HG03571 (cell line): ENCODE results near the gene GPR108.

Experiments used
- ATAC-seq: cut with Tn5 transposase; IDR thresholded peaks from one replicate; pipeline ENCODE4 v1.9.1; 2021; ENCODE audit not compliant: unreplicated experiment

The GPR108 gene

DNA sequence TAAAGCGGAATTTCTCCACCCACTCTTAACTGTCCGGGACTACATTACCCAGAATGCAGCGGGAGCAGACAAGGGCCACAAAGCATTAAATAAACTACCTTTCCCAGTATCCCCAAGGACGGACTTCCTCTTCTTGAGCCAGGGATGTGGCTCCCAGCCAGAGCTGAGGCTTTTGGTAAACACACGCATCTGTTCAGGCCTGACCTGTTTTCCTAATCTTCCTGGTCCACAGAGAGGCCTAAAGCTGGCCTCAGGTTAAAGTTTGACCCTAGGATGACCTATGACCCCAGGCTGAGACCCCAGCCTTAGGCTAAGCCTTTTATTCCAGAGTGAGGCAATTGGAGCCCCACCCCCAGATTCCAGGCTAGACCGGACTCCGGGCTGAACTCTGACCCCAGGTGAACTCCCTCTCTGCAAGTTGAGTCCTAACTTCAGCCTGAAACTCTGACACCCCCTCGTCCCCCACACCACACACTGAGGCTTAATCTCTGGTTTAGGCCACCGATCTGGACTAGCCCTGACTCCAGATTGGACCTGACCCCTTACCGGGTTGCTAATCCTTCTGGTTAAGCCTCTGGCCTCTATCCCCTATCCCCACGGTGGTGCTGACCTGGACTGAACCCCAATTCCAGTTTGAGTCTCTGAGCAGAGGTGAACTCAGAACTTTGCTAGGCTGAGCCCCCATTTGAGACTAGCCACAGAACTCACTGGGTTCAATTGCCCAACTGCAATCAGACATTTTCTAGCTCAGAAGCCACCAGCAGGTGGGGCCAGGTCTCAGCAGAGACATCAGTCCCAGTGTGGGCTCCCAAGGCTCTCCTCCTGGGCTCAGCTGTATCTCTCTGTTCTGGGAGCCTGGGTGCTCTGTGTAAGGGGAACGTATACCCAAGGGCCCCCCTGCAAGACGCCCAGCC lies 750 bp upstream of the GPR108 start:
- ATAC-seq = no peak

DNA sequence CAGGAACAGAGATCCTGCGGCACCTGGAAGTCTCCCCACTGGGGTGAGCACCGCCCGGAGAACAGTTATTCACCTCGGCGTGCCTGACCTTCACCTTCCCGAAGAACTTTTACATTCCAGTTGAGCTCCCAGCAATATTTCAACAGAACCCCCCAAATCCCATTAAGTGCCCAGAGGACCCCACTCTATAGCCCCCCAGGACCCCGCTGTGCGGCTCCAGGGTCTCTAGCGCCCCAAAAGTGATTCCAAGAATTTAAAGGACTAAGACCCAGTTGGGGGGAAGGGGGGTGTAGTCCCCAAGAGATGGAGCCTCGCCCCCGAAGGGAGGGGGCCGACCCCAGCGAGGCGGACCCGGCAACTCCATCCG lies 480 bp downstream of the GPR108 start:
- ATAC-seq = no peak

DNA sequence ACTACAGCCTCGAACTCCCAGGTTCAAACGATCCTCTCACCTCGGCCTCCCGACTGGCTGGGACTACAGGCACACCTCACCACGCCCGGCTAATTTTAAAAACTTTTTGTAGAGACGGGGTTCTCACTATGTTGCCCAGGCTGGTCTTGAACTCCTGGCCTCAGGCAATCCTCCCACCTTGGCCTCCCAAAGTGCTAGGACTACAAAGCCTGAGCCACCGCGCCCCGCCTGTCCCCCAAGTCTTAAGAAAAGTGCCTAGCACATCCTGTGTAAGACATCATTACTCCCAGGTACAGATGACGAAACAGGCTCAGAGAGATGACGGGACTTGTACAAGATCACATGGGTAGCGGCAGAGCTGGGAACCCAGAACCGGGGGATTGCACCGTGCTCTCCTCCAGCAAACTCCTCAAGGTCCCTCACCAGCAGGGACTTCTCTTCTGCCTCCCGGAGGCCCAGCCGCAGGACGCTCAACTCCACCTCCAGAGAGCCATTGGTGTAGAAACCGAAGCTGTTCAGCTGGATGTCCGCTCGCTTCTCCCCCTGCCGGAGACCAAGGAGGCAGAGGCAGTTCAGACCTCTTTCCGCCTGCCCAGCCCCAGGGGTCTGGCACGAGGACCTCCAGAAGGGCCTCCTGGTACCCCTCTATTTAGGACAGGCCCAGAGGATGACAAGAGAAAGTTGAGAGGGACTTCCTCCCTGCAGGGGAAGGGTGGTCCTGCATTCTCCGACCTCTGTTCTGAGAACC lies 1.0 kb downstream of the GPR108 start:
- ATAC-seq = no peak

DNA sequence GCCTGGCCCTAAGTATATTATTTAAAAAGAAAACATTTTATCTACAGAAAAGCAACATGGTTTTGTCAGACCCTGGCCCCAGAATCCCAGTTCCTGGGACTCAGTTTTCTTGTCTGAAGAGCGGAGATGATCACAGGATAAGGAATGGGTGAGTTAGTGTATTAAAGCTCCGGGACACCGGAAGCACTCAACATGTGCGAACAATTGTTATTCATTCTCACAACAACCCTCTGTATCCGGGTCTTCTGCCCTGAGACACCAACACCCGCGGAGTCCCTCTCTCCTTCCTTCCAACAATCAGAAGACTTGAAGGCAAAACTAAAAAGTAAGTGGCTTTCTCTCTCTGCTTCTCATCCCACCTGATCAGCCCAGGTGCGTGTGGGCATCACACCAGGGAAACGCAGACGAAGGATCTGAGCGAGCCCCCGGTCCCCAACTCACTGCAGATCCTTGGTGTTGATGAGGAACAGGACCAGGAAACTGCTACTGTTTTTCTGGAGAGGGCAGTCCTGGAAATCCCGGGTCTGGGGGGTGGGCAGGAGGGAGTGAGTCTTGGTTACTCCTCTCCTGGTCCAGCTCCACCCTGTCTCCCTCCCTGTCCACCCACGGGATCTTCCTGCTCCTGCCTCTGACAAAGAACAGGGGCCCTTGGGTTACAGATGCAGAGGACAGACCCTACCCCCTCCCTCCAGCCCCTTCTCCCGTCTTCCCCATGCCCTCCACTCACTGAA lies 2.0 kb downstream of the GPR108 start:
- ATAC-seq = no peak

DNA sequence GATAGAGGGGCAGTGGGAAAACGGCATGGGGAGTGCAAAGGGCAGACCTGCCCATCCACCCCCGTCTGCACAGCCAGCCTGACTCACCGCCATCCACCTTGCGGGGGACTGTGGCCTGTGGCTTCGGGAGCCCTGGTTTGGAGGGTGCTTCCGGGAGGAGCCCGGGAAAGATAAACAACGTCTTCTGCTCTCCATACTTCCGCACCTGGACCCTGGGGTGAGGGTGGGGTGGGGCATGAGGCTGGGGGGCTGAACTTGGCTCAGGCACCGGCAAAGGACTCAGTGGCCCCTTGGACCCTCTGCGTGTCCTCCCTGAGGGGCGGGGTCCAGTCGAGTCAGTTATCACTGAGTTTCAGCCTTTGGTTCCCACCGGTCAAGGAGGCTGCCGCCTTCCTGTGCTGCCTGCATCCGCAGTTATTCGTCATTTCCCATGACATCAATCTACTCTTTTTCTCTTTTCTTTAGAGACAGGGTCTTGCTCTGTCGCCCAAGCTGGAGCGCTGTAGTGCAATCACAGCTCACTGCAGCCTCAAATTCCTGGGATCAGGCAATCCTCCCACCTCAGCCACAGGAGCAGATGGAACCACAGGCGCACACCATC lies 3.2 kb downstream of the GPR108 start:
- no peak for ATAC-seq

DNA sequence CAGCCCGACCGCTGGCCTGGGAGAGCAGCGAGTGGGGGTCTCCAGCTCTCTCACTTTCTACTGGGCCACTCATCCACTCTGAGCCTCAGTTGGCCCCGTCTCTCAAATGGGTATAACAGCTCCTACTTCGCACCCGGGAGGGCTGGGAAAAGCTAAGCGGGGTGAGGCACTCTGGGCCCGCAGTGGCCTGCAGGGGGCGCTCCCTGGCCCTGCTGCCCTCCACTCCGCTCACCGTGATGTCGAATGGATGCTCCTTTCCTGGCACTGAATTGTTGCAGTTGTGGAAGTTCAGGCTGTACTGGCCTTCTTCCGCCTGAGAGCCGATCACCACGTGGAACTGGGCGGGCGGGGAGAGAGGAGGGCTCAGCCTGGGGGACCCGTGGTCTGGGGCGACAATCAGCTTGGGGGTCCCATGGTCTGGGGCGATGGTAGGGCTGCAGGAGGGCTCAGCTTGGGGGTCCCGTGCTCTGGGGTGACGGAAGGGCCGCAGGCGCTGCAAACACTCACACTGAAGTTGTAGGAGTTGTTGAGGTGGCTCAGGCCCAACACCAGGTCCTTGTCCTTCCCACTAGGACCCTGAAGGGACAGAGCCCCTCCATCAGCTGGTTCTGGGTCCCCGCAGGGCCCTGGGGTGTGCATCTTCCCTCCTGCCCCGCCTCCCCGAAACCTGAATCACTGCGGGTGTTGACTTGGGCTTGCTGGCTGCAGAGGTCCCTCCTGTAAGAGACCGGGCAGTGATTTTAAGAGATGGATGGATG lies 3.9 kb downstream of the GPR108 start:
- ATAC-seq = no peak

DNA sequence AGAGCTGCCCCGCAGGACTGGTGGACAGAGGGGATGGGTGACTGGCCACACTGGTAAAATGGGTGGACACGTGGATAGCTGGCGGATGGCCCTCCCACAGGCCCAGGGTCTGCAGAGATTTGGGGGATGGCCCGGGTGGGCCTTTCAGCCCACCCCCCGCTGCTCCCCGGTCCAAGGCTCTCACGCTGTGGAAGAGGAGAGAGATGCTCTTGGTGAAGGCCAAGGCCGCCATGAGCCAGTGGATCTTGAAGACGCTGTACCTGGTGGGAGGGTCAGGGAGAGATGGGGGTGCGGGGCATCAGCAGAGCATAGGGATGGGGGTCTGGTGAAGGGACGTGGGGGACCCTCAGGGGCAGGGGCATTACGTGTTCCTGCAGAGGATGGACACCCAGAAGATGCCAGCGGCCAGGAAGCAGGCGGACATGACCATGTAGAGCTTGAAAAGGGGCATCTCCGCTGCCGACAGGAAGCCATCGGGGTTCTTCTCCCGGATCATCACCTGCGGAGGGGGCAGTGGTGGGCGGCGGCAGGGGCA lies 4.5 kb downstream of the GPR108 start:
- no peak for ATAC-seq

DNA sequence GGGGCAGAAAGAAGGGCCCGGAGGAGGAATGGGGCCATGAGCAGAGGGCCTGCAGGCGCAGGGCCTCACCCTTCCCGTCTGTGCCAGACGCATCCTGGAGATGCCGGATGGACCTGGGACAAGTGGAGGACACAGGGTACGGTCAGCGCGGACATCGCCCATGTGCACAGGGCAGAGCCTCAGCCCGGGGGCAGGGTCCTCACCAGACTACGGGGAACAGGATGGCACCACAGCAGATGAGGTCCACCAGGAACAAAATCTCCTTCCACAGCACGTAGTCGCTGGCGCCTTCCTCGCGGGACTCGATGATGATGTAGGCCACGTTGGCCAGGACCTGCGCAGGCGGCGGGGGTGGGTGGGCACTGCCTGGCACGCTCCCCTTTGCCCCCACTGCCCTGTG lies 5.6 kb downstream of the GPR108 start:
- ATAC-seq = no peak

DNA sequence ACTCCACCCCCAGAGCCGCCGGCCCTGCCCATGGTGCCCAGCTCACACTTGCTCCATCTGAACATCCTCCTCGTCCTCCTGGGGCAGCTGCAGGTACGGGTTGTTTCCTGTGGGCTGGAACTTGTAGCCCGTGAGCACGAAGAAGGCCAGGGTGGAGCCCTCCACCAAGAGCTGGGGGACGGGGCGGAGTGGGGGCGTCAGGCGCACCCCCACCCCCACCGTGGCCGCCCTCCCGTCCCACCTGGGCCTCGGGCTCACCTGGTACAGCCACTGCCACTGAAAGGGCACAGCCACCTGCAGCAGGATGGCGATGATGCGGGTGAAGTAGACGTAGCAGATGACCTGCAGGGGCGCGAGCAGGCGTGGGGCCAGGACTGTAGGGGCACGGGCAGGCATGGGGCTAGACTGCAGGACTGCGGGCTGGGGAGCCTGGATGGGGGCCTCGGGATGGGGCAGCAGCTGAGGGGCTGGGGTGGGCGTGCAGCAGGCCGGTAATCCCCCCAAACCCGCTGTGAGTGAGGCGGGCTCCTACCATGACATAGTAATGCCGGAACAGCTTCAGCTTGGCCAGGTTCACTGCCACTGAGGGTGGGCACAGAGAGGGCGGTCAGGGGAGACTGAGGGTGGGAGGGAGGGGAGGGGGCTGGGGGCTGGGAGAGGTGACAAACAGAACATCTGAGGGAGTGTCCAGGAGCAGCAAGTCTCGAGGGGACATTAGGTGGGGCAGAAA lies 6.3 kb downstream of the GPR108 start:
- ATAC-seq = no peak

DNA sequence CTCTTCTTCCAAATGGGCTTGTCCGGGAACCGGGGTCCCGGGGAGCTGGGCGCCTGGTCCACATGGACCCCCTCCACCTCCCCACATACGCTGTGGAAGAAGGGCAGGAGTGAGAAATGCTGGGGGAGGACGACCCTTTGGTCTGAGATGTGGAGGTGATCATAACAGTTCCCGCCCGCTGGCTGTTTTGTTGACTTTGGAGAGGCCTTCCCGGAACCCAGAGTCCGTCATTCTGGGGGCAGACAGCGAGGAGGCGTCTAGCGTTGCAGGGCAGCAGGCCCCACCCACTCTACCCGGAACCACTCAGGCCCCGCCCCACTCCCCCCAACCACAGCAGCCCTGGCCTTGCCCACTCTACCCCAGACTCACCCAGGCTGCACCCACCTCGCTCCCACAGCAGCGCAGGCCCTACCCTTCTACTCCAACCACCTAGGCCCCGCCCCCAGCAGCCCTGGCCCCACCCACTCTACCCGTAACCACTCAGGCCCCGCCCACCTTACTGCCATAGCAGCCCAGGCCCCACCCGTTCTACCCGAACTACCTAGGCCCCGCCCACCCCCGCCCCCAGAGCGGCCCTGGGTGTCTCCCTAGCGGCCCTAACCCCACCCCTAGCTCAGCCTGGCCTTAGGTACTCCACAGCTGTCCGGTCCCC lies 7.1 kb downstream of the GPR108 start:
- no peak for ATAC-seq

DNA sequence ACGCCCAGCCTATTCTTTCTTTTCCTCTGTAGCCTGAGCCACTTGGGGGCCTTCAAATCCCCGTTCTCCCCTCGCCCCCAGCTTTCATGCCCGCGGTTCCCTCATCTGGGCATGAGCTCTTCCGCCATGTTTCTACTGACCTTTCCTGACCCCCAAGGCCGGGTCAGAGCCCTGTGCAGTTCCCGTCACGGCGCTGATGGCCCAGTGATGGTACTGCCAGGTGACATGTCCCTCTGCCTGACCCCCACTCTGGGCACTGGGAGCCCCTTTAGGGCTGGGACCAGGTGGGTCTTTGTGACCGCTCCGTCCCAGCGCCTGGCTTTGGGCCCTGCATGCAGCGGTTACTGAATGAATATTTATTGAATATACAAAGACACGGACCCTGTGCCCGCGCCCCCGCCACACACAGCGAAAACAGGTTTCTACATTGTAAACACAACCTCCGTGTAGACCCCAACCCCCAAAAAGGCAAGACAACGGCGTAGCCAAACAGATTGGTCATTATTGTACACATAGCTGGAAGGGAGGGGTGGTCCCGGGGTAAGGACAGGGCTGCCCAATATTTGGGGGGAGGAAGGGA lies 7.7 kb downstream of the GPR108 start:
- no peak for ATAC-seq

DNA sequence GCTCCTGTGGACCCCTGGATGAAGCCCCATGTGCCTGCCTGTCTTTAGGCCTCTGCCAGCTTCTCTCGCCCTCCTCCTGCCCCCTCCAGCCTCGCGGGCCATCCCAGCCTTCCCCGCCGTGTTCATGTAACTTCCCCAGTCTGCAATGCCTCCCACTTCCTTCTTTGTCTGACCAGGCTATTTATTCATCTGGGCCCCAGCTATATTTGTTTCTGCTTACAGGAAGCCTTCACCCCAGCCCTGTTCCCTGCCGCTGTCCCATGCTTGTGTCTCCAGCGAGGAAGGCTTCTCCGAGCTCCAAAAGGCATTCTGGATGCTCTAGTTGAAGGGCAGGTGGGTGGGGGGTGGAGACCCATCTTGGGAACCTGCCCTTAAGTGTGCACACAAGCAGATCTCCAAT lies 9.0 kb downstream of the GPR108 start:
- no peak for ATAC-seq

DNA sequence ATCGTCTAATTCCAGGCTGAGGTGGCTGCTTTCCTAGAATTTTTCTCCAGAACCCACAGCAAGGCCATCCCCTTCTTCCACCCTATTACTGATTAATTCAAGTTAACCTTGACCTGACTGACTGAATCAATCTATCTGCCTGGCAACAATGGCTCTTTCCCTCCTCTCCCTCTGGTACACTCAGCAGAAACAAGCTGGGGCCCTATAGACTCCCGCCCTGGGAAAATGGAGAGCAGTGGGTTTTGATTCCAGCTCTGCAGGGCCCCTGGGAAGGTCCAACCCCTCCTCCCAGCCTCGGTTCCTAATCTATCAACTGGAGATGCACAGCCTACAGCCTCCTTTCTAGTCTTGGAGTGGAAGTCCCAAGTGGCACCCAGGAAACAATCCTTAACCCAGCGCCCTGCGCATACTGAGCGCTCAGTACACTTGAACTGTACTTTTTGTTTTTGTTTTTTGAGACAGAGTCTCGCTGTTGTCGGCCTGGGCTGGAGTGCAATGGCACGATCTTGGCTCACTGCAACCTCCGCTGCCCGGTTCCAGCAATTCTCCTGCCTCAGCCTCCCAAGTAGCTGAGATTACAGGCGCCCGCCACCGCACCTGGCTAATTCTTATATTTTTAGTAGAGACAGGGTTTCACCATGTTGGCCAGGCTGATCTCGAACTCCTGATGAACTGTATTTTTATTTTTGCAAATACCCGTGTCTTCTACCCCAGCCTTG lies 11.7 kb downstream of the GPR108 start:
- ATAC-seq = no peak

DNA sequence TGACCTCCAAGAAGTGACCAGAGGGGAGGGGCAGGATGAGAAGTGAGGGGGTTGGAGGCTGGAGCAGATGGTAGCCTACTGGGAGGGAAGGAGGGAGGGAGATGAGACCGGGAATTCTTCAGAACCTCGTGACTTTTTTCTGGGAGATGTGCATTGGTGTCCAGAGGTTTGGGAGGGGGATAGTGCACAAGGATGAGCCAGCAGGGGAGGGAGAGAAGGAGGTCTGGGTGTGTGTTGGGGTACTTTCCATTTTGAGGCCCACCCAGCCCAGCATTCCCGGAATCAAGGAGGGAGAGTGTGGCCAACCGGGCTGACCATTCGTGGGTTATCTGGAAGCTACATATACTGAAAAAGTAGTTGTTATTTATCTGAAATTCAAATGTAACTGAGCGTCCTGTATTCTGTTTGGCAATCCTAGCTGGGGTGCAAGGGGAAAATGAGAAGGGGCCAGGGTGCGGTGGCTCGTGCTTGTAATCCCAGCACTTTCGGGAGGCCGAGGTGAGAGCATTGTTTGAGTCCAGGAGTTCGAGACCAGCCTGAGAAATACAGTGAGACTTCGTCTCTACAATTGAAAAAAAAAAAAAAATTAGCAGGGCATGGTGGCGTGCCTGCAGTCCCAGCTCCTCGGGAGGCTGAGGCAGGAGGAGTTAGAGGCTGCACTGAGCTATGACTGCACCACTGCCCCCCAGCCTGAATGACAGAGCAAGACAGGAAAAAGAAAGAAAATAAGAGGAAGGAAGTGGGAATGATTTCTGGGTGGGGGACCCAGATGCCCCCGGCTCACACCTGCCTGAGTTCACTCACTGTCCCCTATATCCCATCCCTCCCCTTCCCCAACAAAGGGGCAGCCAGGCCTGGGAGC lies 12.5 kb downstream of the GPR108 start:
- ATAC-seq = no peak

DNA sequence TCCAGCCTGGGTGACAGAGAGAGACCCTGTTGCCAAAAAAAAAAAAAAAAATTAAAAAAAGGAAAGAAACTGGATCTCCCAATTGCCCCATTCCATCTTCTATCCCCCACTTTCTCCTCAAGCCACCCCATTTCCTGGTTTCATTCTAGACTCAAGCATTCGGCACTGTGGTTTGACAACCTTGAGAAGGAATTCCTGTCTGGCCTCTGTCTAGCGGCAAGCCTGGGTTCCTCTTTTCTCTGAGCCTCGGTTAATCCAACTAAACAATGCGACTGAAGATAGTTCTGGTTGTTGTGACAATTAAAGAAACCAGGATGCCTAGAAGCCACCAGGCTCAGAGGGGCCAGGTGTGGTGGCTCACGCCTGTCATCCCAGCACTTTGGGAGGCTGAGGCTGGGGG lies 13.6 kb downstream of the GPR108 start:
- ATAC-seq = no peak

DNA sequence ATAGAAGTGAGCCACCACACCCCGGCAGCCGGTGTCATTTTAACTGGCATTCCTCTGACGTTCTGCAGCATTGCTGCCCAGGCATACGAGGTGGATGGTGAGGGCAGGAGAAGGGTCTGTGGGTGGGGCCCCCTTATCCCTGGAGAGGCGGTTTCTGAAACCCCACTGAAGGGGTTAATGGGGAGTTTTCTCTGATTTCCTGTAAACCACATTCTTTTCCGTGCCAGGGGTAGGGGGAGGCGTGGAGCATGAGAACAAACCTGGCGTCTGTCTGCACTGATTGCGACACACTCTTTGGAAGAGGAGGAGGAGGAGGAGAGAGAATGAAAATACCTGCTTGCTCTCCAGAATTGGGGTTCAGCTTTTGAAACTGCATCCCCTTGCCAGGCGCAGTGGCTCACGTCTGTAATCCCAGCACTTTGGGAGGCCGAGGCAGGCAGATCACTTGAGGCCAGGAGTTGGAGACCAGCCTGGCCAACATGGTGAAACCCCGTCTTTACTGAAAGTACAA lies 14.2 kb downstream of the GPR108 start:
- ATAC-seq = no peak

DNA sequence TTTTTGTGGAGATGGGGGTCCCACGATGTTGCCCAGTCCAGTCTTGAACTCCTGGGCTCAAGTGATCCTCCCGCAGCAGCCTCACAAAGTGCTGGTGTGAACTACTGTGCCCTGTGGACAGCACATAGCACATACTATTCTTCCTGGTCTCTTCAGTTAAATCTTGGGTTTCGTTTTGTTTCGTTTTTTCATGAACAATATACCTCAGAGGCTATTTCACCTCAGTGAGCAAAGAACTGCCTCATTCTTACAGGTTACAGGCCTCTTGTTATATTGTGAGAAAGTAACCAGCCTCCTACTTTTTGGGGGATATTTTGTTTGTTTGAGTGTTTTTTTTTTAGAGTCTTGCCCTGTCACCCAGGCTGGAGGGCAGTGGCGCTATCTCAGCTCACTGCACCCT lies 15.6 kb downstream of the GPR108 start:
- peak; percentile 53 for ATAC-seq
